Neuronal stem cell (in vitro differentiated cells): ENCODE data around the gene ADTRP.

ENCODE experiments used
- DNase-seq: peaks from one replicate; pipeline ENCODE4 v3.0.0-alpha.2; 2013; ENCODE audit warnings: low spot score
- H2AFZ ChIP-seq: one replicate; pipeline ENCODE4 v1.6.1; 2013; ENCODE audit warnings: mild to moderate bottlenecking, low read length, inconsistent platforms
- H2AK5ac ChIP-seq: 2 replicates; pipeline ENCODE4 v1.6.1; 2013; ENCODE audit warnings: low read depth, mild to moderate bottlenecking, inconsistent platforms, low read length, moderate library complexity, mixed read lengths
- H2BK120ac ChIP-seq: 2 replicates; pipeline ENCODE4 v1.6.1; 2013; ENCODE audit warnings: low read depth, mild to moderate bottlenecking, inconsistent platforms, low read length, moderate library complexity, mixed read lengths
- H2BK12ac ChIP-seq: one replicate; pipeline ENCODE4 v1.6.1; 2013; ENCODE audit warnings: low read length, inconsistent platforms
- H2BK15ac ChIP-seq: 2 replicates; pipeline ENCODE4 v1.6.1; 2013; ENCODE audit warnings: mild to moderate bottlenecking, low read length, inconsistent platforms, mixed read lengths
- H2BK5ac ChIP-seq: one replicate; pipeline ENCODE4 v1.6.1; 2013; ENCODE audit warnings: inconsistent platforms, mild to moderate bottlenecking, low read length, moderate library complexity
- H3K14ac ChIP-seq: one replicate; pipeline ENCODE4 v1.6.1; 2013; ENCODE audit warnings: low read length, inconsistent platforms
- H3K18ac ChIP-seq: 2 replicates; pipeline ENCODE4 v1.6.1; 2013; ENCODE audit warnings: low read length, inconsistent platforms
- H3K23ac ChIP-seq: 2 replicates; pipeline ENCODE4 v1.6.1; 2013; ENCODE audit warnings: low read depth, mild to moderate bottlenecking, mixed read lengths, low read length, inconsistent platforms; ENCODE audit not compliant: poor library complexity
- H3K27ac ChIP-seq: replicated peaks from 3 replicates; pipeline ENCODE4 v1.5.1; 2013; ENCODE audit warnings: low read length, inconsistent platforms
- H3K27me3 ChIP-seq, 3 experiments: 2 replicates each; pipeline ENCODE4 v1.6.1; 2013; ENCODE audit warnings: low read length in 3 of 3, mild to moderate bottlenecking in 2 of 3, inconsistent platforms in 1 of 3, low read depth in 1 of 3, mixed read lengths in 1 of 3, moderate library complexity in 1 of 3; ENCODE audit not compliant: control insufficient read depth in 3 of 3, insufficient read depth in 3 of 3
- H3K36me3 ChIP-seq, 2 donors: replicated peaks in 1 of 2; 2 replicates each; pipeline ENCODE4 v1.6.1; 2013; ENCODE audit warnings: low read length in 2 of 2; ENCODE audit not compliant: control insufficient read depth in 2 of 2, insufficient read depth in 2 of 2
- H3K4ac ChIP-seq: 2 replicates; pipeline ENCODE4 v1.6.1; 2013; ENCODE audit warnings: inconsistent platforms, mild to moderate bottlenecking, low read length, moderate library complexity
- H3K4me1 ChIP-seq, 2 donors: 1 replicate in 1 of 2; 2 replicates in 1 of 2; pipeline ENCODE4 v1.6.1; 2013; ENCODE audit warnings: low read length in 2 of 2, low read depth in 1 of 2; ENCODE audit not compliant: control insufficient read depth in 2 of 2, insufficient read depth in 1 of 2
- H3K4me2 ChIP-seq: one replicate; pipeline ENCODE4 v1.6.1; 2013; ENCODE audit warnings: mild to moderate bottlenecking, low read length, inconsistent platforms; ENCODE audit not compliant: insufficient read depth, poor library complexity, severe bottlenecking
- H3K4me3 ChIP-seq, 2 donors: 2 replicates each; pipeline ENCODE4 v1.5.1; 2013; ENCODE audit warnings: low read length in 2 of 2, mild to moderate bottlenecking in 2 of 2, inconsistent platforms in 1 of 2, moderate library complexity in 1 of 2
- H3K79me1 ChIP-seq: one replicate; pipeline ENCODE4 v1.6.1; 2013; ENCODE audit warnings: low read depth, mild to moderate bottlenecking, inconsistent platforms, low read length, moderate library complexity
- H3K9ac ChIP-seq: one replicate; pipeline ENCODE4 v1.6.1; 2013; ENCODE audit warnings: mild to moderate bottlenecking, low read depth, low read length, inconsistent platforms; ENCODE audit not compliant: poor library complexity
- H3K9me3 ChIP-seq, 2 donors: replicated peaks in 1 of 2; 2 replicates each; pipeline versions ENCODE3 to v1.6.1; 2013; ENCODE audit warnings: low read length in 2 of 2, mild to moderate bottlenecking in 2 of 2, inconsistent platforms in 1 of 2, low read depth in 1 of 2, mixed read lengths in 1 of 2, moderate library complexity in 1 of 2; ENCODE audit not compliant: control insufficient read depth in 2 of 2, insufficient read depth in 1 of 2
- H4K8ac ChIP-seq: one replicate; pipeline ENCODE4 v1.6.1; 2013; ENCODE audit warnings: low read depth, mild to moderate bottlenecking, inconsistent platforms, low read length, moderate library complexity
- H4K91ac ChIP-seq: one replicate; pipeline ENCODE4 v1.6.1; 2013; ENCODE audit warnings: low read length, low read depth, mild to moderate bottlenecking, inconsistent platforms; ENCODE audit not compliant: poor library complexity
- WGBS, 2 donors: extraction: QIAGEN DNeasy Blood & Tissue Kit; methylation state at CpG; one replicate each; pipeline ENCODE4 v1.1.7; 2013; ENCODE audit warnings: missing lambda C conversion rate in 2 of 2, mixed read lengths in 1 of 2; ENCODE audit not compliant: insufficient read length in 2 of 2, insufficient replicate concordance in 1 of 2; ENCODE audit errors: extremely low coverage in 2 of 2; 5-methylcytosine and 5-hydroxymethylcytosine counted together

The ADTRP gene

DNA sequence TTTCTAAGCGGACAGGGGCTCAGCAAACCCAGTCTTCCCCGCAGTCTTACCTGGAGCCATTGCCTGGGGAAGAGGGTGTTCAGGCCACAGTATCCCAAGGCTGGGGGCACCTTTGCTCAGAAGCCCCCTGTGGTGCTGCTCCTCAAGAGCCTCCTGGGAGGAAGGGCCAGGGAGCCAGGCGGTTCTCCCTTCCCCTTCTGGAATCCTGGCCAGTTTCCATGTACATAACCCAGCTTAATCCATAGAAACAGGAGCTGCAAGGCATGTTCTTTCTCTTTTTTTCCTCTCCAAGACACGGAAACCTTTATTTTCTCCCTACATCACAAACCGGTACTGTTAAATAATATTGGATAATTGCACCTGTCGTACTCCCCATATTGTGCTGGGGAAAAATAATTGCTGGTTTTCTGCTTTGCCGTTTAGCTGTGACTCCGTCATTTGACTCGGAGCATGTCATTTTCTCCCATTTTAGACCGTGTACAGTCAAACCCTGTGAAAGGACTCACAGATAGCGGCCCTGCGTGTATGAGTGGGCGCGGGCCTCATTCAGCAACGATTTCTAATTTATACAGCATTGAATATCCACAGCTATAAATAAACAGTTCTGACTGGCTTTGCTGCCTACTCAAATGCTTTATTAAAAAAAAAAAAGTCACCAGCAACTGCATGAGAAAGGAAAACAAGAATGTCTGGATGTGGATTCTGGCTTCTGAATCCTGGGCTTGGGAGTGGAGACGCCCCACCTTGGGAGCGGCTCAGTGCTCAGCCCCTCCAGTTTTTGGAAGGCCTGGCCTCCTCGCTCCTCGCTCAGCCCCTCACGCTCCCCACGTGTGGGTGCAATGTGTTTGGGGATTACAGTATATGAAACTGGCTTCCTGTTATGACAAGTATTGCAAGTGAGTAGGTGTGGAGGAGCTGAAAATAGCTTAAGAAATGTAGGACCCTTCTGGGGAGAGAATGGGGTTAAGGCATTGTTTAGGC lies 67.3 kb downstream of the ADTRP start:
- H4K8ac ChIP-seq, result no peak overlapping the region
- peaks cover 0 to 16% of the 10 kb centered on the region in 2 donors for H3K4me1 ChIP-seq
- H3K9me3 ChIP-seq, result no peaks in the 10 kb centered on the region
- no peak overlapping the region for H3K23ac ChIP-seq
- peak overlapping the region; percentile 4 for H2BK15ac ChIP-seq
- H3K36me3 ChIP-seq, result no peaks in the 10 kb centered on the region
- no peak overlapping the region for H3K4me3 ChIP-seq
- H2BK5ac ChIP-seq, result peak overlapping the region; percentile 8
- no peaks in the 10 kb centered on the region for H3K27me3 ChIP-seq
- H3K79me1 ChIP-seq, result no peaks in the 10 kb centered on the region
- no peak overlapping the region for H2AK5ac ChIP-seq
- no peak overlapping the region for H4K91ac ChIP-seq
- H3K4me2 ChIP-seq, result no peak overlapping the region
- no peak overlapping the region for H3K4ac ChIP-seq
- no peak overlapping the region for H3K9ac ChIP-seq
- no peak overlapping the region for H3K27ac ChIP-seq
- DNase-seq, result no peak
- H2BK120ac ChIP-seq, result peak overlapping the region; percentile 57
- H2AFZ ChIP-seq, result no peak overlapping the region
- peak overlapping the region; percentile 64 for H2BK12ac ChIP-seq
- no peak overlapping the region for H3K14ac ChIP-seq
- WGBS, 2 donors, result no CpG with 5 or more reads among the region's 21 CpGs
- peak overlapping the region; percentile 23 for H3K18ac ChIP-seq

DNA sequence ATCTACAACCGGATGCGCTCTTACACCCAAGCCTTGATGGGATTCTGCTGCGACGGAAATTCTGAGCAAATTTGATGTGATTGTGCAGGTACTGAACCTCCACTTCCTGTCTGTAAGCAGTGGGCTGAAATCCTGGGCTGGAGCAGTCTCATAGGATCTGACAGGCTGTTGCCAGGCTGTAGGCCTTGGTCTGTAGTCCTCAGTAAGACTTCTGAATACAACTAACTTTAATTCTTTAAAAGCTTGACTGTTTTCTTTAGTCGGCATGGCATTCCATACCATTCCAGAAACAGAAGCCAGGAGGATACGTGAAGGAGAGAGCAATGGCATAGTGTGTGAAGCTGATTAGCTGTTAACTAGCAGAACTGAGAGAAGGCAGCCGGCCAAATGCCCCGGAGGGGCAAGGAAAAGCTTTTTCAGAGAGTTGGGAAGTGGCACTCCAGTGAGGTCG lies 68.3 kb downstream of the ADTRP start:
- Histone ChIP-seq H3K4ac (no peak overlapping the region), H3K9me3 (no peaks in the 10 kb centered on the region), H3K23ac (no peak overlapping the region), H3K27me3 (no peaks in the 10 kb centered on the region), H3K4me2 (no peak overlapping the region), H3K79me1 (no peaks in the 10 kb centered on the region), H2BK5ac (no peak overlapping the region), H2AK5ac (no peak overlapping the region), H3K4me3 (no peak overlapping the region), H3K27ac (no peak overlapping the region), H2AFZ (peak overlapping the region; percentile 21), H3K9ac (no peak overlapping the region), H2BK15ac (peak overlapping the region; percentile 4), H2BK12ac (no peak overlapping the region), H3K36me3 (no peaks in the 10 kb centered on the region), H4K8ac (no peak overlapping the region), H3K4me1 (peaks cover 0 to 16% of the 10 kb centered on the region in 2 donors), H4K91ac (no peak overlapping the region), H3K14ac (no peak overlapping the region), H2BK120ac (no peak overlapping the region), H3K18ac (no peak overlapping the region)
- DNase-seq, result no peak
- WGBS, 2 donors, result no CpG with 5 or more reads among the region's 9 CpGs

DNA sequence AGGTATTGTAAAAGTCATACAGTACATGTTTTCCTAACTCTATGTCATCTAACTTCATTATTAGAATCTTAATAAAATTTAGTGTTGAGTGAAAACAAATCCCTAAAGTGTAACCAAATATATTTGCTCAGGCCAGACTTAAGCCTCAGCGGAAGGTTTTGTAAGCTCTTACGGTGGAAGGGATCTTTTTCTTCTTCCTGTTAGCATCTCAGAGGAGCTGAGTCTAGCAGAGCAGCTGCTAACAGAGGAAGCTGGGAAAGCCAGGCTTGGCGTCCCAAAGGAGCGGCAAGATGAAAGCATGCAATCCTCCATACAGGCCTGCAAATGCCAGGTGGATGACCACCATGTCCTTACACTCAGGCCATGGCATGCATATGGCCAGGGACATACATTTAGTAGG lies 72.4 kb downstream of the ADTRP start:
- Histone ChIP-seq H3K9ac (no peak overlapping the region), H2BK120ac (no peak overlapping the region), H3K4me3 (no peak overlapping the region), H3K36me3 (no peaks in the 10 kb centered on the region), H3K23ac (no peak overlapping the region), H2AFZ (no peak overlapping the region), H3K18ac (no peak overlapping the region), H3K14ac (no peak overlapping the region), H3K27ac (no peak overlapping the region), H3K79me1 (no peaks in the 10 kb centered on the region), H2BK12ac (no peak overlapping the region), H3K9me3 (no peaks in the 10 kb centered on the region), H3K4me2 (no peak overlapping the region), H3K27me3 (no peaks in the 10 kb centered on the region), H2BK15ac (no peak overlapping the region), H2AK5ac (no peak overlapping the region), H4K8ac (no peak overlapping the region), H3K4ac (no peak overlapping the region), H4K91ac (no peak overlapping the region), H2BK5ac (no peak overlapping the region), H3K4me1 (peaks cover 0 to 6% of the 10 kb centered on the region in 2 donors)
- DNase-seq, result no peak
- WGBS, 2 donors, result no CpG with 5 or more reads among the region's 4 CpGs

DNA sequence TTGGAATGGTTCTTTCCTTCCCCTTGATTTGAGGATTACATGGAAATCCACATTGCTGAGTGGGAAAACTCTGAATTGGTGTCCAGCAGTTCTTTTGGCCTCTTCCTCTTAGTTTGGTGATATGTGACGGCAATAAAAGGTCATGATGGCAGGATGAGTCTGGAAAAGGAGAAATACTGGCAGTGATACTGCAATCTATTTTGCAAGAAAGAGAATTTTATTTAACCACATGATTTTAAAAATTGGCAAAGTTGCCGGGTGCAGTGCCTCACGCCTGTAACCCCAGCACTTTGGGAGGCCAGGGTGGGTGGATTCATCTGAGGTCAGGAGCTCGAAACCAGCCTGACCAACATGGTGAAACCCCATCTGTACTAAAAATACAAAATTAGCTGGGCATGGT lies 73.1 kb downstream of the ADTRP start:
- Histone ChIP-seq H3K23ac (no peak overlapping the region), H3K36me3 (no peaks in the 10 kb centered on the region), H2BK120ac (no peak overlapping the region), H3K18ac (no peak overlapping the region), H2BK12ac (no peak overlapping the region), H2AK5ac (no peak overlapping the region), H3K79me1 (no peaks in the 10 kb centered on the region), H3K9ac (no peak overlapping the region), H3K4me3 (no peak overlapping the region), H2AFZ (no peak overlapping the region), H2BK15ac (no peak overlapping the region), H3K27me3 (no peaks in the 10 kb centered on the region), H2BK5ac (no peak overlapping the region), H3K4me1 (peaks cover 0 to 2% of the 10 kb centered on the region in 2 donors), H3K14ac (no peak overlapping the region), H3K4me2 (no peak overlapping the region), H4K91ac (no peak overlapping the region), H3K9me3 (no peaks in the 10 kb centered on the region), H3K27ac (no peak overlapping the region), H3K4ac (no peak overlapping the region), H4K8ac (no peak overlapping the region)
- WGBS, 2 donors, result no CpG with 5 or more reads among the region's 4 CpGs
- DNase-seq, result no peak
